NT2/D1 (cell line): ENCODE measurements around the gene PAFAH1B1.

Source experiments
- DNase-seq: peaks from one replicate; pipeline ENCODE4 v3.0.0-alpha.2; 2011; ENCODE audit warnings: low read depth, low spot score
- H3K27me3 ChIP-seq: 2 replicates; pipeline ENCODE4 v1.6.0; 2011; ENCODE audit warnings: mild to moderate bottlenecking; ENCODE audit not compliant: insufficient read length, insufficient read depth
- H3K36me3 ChIP-seq: 2 replicates; pipeline ENCODE4 v1.6.1; 2011; ENCODE audit warnings: mild to moderate bottlenecking, low read length, mixed read lengths; ENCODE audit not compliant: insufficient read depth, insufficient read length
- H3K4me1 ChIP-seq: 2 replicates; pipeline ENCODE4 v1.5.1; 2011; ENCODE audit not compliant: insufficient read depth, insufficient read length
- H3K4me3 ChIP-seq: 2 replicates; pipeline ENCODE4 v1.5.1; 2011; ENCODE audit warnings: low read depth; ENCODE audit not compliant: insufficient read length
- H3K9ac ChIP-seq: 2 replicates; pipeline ENCODE4 v1.6.0; 2011; ENCODE audit warnings: low read depth; ENCODE audit not compliant: insufficient read length
- H3K9me3 ChIP-seq: 2 replicates; pipeline ENCODE4 v1.5.1; 2011; ENCODE audit warnings: mild to moderate bottlenecking, low read length; ENCODE audit not compliant: insufficient read depth
- SUZ12 ChIP-seq: IDR thresholded peaks from 2 replicates; pipeline ENCODE4 v1.6.1; 2011; ENCODE audit not compliant: insufficient read length, insufficient read depth; ENCODE audit errors: extremely low read depth
- YY1 ChIP-seq: IDR thresholded peaks from 2 replicates; pipeline ENCODE4 v1.6.1; 2011; ENCODE audit not compliant: insufficient read length, insufficient read depth
- ZNF274 ChIP-seq: IDR thresholded peaks from 2 replicates; pipeline ENCODE4 v1.6.1; 2011; ENCODE audit warnings: mild to moderate bottlenecking, low read depth, low read length

The PAFAH1B1 gene

DNA sequence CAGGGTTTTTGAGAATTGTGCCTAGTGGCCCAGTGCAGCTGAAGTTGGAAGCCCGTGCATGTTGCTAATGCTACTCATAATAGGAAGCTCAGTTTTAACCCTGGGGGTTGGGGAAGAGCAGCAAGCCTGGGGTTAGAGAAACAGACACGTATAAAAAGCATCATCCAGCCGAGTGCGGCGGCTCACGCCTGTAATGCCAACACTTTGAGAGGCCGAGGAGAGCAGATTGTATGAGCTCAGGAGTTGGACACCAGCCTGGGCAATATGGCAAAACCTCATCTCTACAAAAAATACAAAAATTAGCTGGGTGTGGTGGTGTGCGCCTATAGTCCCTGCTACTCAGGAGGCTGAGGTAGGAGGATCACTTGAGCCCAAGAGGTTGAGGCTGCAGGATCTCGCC is 120.4 kb downstream of the PAFAH1B1 start:
- Histone ChIP-seq H3K36me3 (peaks cover 3% of the 10 kb centered on the region), H3K27me3 (peaks cover 9% of the 10 kb centered on the region), H3K4me3 (no peak overlapping the region), H3K4me1 (peaks cover 18% of the 10 kb centered on the region), H3K9me3 (no peaks in the 10 kb centered on the region), H3K9ac (no peak overlapping the region)
- TF ChIP-seq SUZ12 (no peak), YY1 (no peak), ZNF274 (no peak)
- DNase-seq = no peak

DNA sequence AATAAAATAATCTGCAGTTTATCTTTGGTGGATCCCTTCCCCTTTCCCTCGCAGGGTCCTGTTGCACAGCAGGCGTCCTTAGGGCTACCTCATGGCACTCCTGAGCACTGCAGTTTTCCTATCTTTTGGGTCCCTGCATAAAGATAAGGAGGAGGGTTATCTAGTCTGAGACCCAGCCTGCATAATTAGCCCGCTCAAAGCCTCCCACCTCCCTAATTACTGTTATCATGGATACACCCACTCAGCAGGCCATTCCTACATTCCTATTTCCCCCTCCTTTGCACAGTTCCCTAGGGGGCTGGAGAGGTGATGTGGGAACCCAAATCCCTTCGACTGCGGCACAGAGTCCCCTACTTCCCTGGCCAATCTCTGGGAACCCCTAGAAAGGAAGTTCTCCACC is 123.2 kb downstream of the PAFAH1B1 start:
- Histone ChIP-seq H3K36me3 (no peaks in the 10 kb centered on the region), H3K4me1 (peaks cover 10% of the 10 kb centered on the region), H3K9me3 (no peaks in the 10 kb centered on the region), H3K27me3 (no peaks in the 10 kb centered on the region), H3K9ac (no peak overlapping the region), H3K4me3 (no peak overlapping the region)
- no peak for TF ChIP-seq ZNF274
- TF ChIP-seq SUZ12 = no peak
- TF ChIP-seq YY1 = no peak
- no peak for DNase-seq

DNA sequence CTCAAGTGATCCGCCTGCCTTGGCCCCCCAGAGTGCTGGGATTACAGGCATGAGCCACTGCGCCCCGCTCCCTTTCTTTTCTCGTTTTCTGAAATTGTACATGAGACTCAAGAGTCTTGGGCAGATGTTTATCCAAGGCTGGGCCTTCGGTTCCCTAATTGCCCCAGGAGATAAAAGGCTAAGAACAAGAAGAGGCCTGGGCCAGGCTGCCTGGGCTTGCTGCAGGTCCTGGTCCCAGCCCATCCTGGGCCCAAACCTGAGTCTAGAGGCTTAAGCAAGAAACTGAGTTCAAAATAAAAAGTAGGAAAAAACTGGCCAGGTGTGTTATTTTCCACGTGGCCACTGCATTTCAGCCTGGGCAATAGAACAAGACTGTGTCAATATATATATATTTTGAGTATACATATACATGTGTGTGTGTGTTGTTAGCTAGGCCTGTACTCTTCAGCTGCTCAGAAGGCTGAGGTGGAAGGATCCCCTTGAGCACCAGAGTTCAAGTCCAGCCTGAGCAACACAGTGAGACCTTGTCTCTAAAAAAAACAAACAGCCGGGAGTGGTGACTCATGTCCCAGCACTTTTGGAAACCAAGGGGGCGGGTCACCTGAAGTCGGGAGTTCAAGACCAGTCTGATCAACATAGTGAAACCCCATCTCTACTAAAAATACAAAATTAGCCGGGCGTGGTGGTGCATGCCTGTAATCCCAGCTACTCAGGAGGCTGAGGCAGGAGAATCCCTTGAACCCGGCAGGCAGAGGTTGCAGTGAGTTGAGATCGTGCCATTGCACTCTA is 124.9 kb downstream of the PAFAH1B1 start:
- no peaks in the 10 kb centered on the region for H3K36me3 ChIP-seq
- H3K4me1 ChIP-seq = peaks cover 8% of the 10 kb centered on the region
- H3K9me3 ChIP-seq = no peaks in the 10 kb centered on the region
- TF ChIP-seq YY1 = no peak
- TF ChIP-seq ZNF274 = no peak
- TF ChIP-seq SUZ12 = no peak
- no peak overlapping the region for H3K9ac ChIP-seq
- H3K4me3 ChIP-seq = no peak overlapping the region
- no peak for DNase-seq
- no peaks in the 10 kb centered on the region for H3K27me3 ChIP-seq

DNA sequence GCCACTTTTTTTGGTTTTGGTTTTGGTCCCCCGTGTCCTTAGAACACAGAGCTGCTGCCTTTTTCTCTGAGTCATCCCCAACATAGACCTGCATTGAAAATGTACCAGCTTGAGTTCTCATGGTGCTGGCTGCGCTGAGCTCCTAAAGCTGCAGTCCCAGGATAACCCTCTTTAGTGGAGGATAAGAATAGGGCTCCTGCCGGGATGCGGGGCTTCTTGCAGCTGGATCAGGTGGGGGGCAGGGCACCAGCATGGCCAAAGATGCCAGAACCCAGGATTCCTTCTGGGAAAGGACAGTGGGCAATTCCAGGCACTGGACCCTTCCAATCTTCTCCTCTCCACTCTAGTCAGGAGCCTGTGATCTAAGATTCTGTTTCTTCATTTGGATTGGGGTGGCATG is 126.4 kb downstream of the PAFAH1B1 start:
- Histone ChIP-seq H3K9ac (no peak overlapping the region), H3K4me3 (no peak overlapping the region), H3K36me3 (no peaks in the 10 kb centered on the region), H3K9me3 (no peaks in the 10 kb centered on the region), H3K4me1 (peaks cover 8% of the 10 kb centered on the region), H3K27me3 (no peaks in the 10 kb centered on the region)
- no peak for DNase-seq
- TF ChIP-seq SUZ12 (no peak), ZNF274 (peak; percentile 31; the same call in 1 of the 2 replicates)

DNA sequence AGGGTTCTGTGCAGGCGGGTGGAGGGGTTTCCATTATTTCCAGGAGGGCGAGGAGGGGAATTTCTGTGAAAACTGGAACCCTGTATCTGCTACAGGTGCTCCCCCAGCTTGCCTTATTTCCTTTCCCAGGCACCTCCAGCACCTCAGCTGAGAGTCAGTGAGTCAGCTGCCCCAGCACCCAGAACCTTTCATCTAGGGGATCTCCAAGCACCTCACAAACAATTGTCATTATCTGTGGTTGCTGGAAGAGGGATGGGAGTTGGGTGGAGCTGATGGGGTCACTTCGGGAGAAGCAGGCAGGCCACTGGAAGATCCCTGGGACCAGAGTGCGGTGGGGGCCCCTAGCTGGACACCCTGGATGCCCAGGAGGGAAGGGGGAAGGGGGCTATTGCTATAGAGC is 128.1 kb downstream of the PAFAH1B1 start:
- TF ChIP-seq SUZ12 (no peak), ZNF274 (no peak), YY1 (no peak)
- DNase-seq = no peak
- Histone ChIP-seq H3K9me3 (no peaks in the 10 kb centered on the region), H3K27me3 (no peaks in the 10 kb centered on the region), H3K9ac (peak overlapping the region; percentile 4), H3K36me3 (no peaks in the 10 kb centered on the region), H3K4me3 (no peak overlapping the region), H3K4me1 (peaks cover 10% of the 10 kb centered on the region)

DNA sequence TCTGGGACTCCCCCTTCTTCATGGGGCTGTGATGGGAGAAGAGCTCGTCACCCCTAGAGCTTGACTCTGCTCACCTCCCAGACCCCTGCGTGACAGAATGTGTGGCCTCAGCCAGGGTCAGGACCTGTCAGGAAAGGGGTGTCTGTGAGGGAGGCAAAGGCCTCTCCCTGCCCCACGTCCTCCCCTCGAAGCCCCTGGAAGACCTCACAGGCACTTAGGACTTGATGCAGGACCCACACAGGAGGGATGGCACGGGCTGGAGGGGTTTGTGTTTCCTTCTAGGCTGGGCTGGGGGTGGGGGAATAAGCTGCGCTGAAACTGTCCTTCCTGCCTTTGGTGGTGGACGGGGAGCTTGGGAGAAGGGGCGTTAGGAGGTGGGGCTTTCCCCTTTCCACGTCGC is 129.2 kb downstream of the PAFAH1B1 start:
- no peak for DNase-seq
- Histone ChIP-seq H3K9ac (peak overlapping the region; percentile 61), H3K4me3 (no peak overlapping the region), H3K9me3 (no peaks in the 10 kb centered on the region), H3K36me3 (no peaks in the 10 kb centered on the region), H3K4me1 (peaks cover 10% of the 10 kb centered on the region), H3K27me3 (no peaks in the 10 kb centered on the region)
- TF ChIP-seq ZNF274 = no peak
- no peak for TF ChIP-seq SUZ12
- no peak for TF ChIP-seq YY1

DNA sequence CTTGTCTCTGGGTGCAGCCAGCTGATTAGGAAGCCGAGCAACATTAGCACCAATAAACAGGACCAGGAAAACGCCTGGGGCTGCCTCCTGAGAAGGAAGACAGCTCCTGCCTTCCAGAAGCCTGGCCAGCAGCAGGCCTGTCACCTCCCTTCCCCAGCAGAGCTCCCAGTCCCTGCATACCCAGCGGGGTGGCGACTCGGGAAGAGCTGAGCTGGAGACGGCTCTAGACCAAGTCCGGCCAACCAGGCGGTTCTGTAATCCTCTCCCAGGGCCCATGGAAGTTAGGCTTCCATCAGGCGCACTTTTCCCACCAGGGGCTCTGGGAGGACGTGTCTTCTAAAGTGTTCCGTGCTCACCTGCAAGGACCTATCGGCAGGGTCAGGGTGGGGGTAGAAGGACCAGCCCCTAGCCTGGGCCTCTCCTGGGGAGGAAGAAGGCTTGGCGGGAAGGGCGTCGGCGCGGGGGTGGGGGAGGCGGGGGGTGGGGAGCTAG is 130.1 kb downstream of the PAFAH1B1 start:
- peak overlapping the region; percentile 59 for H3K4me3 ChIP-seq
- no peaks in the 10 kb centered on the region for H3K36me3 ChIP-seq
- H3K9ac ChIP-seq = peak overlapping the region; percentile 80
- DNase-seq = no peak
- TF ChIP-seq SUZ12 (no peak), YY1 (no peak), ZNF274 (no peak)
- H3K9me3 ChIP-seq = no peaks in the 10 kb centered on the region
- H3K27me3 ChIP-seq = no peaks in the 10 kb centered on the region
- H3K4me1 ChIP-seq = peaks cover 10% of the 10 kb centered on the region
